Muscle of back (tissue), 11 donors: ENCODE data around the gene RGS12. TPM values are rescaled to one million over a fixed set of nuclear protein-coding genes. Genes with fewer than 3 reads are reported as not detected.

Source experiments
- DNase-seq, 3 donors: peaks; one replicate each; pipeline versions ENCODE4 v3.0.0 to v3.0.0-alpha.2; 2013
- polyA plus RNA-seq, 10 donors: library from polyadenylated mRNA; unstranded; fragments of 120-200 nt; gene quantifications; one replicate each; pipeline ENCODE4 v1.2.1, GENCODE V29; 2013; ENCODE audit not compliant: insufficient read length in 10 of 10

RGS12 gene
- polyA plus RNA-seq, 10 donors = 21.6 to 42.9 (median 31.3) TPM

DNA sequence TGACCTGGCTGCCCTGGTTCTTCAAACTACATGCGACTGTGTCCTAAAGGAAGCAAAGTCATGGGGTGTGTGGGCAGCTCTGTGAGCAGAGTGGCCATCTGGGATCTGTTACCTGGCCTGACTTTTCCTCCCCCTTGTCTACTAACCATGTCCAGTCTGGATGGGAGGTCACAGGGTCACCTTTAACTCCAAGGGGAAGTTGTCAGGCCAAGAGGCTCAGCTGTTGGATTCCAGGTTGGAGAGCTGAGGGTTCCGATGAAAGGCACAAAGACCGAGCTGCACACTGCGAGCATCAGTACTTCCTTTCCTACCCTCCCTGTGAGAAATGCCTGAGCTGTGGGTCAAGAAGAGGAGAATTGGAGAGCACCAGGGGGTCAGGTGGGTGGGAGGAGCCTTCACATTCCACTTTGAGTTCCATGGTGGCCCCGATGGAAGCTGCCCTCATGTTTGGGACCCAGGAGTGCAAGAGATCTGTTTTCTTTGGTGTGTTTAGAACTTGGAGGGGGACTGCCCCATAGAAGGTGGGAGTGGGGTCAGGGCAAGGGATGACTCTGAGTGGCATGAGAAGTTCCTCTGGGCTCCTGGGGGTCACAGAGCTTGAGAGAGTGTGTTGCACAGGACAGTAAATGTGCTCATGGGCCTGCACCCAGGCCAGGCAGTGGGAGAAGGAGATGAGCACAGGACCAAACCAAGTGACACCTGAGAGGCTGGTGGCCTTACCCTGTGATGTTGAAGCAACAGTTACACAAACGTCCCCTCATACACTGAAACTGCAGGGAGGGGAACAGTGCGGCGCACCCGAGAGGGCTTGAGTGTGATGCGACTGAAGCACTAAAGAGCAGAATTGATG, 36.2 kb downstream of the RGS12 start:
- no peak for DNase-seq

DNA sequence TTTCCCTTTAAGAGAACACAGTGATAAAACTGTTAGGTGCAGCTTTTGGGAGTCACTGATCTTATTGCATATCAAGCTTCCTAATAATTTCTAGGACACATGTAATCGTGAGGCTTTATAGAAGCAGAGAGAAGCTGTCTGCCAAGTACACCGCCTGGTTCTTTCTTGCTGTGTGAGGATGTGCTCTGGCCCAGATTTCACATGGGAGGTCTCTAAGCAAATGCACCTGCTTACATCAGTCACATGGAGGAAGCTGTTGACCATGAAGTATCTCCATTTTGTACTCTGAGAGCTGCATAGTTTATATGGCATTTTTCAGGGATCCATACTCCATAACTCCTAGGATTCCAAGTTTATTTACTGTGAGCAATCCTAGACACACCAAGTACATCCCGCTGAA, 37.1 kb downstream of the RGS12 start:
- peak in 1 of 3 donors; percentile 28 for DNase-seq

DNA sequence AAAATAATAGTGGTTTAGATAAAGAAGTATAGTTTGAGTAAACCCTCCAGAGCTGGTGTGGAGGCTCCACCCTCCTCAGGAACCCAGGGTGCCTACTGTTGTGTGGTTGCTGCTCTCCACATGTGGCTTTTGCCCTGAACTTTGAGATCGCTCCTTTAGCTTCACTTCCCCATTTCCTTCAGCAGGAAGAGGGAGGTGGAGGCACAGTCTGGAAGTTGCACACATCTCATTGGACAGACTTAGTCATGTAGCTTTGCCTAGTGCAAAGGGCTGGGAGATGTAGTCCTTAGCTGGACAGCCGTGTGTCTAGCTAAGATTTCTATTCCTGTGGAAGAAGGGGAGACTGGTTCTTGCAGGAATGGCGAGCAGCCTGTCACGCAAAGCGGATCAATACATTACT, 37.9 kb downstream of the RGS12 start:
- DNase-seq = no peak

DNA sequence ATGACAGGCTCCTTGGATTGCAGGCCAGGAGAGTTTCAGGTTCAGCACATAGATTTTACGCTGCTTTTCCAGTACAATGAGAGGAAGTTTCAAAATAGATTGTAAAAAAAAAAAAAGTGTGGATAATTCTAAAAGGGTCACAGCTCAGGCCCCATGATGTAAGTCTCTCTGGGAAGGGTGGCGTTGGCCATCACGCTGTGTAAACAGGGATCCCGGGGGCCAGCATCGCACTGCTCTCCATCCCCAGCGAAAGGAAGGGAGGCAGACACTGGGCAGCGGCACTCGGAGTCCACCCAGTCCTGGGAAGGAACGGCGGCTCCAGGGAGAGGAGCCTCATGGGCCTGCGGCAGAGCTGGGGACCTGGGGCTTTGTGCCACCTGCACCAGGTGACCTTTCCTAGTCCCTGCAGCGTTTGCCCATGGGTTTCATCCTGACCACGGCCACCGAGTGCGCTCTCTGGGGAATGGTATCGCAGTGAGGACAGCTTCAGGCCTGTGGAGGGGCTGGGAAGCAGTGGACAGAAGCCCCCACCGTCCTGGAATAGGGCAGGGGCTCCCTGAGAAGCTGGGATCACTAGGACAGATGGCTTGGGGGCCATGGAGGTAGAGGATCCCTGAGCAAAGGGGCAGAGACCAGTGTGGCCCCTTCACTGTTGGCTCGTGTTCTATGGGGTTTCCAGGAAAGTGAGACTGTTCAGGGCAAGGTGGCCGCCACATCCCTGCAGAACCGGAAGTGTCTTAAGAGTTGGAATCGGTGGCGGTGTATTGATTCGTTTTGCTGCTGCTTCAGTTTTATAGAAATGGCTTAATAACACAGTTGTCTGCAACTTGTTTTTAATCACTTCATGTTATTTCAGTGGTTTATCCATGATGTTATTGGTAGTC, 38.9 kb downstream of the RGS12 start:
- DNase-seq = no peak

DNA sequence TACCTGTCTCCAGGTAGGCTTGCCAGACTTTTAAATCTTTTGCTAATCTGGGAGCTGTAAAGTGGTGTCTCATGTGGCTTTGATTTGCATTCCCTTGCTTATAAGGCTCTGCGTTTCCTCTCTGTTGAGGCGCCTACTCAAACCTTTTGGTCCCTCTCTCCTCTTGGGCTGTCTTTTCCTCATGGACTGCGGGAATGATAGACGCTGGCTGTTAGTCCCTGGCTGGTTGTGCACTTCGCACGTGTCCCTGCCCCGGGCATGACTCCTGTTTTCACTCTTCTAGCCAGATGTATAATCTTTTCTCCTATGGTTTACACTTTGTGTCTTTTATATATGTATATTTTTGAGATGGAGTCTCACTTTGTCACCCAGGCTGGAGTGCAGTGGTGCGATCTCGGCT, 39.7 kb downstream of the RGS12 start:
- DNase-seq = no peak

DNA sequence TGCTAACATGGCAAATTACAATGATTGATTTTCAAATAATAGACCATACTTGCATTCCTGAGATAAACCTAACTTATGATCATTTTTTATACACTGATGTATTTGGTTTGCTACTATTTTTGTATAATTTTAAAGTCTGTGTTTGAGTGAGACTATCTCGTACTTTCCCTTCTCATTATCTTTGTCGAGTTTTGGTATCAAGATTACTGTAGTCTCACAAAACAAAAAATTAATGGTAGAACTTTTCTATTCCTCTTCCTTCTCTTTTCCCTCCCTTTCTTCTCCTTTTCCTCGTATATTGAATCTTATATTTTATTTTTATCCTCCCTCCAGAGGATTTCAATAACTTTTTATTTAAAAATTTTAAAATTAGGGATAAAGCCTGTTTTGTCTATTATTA, 41.5 kb downstream of the RGS12 start:
- DNase-seq = no peak

DNA sequence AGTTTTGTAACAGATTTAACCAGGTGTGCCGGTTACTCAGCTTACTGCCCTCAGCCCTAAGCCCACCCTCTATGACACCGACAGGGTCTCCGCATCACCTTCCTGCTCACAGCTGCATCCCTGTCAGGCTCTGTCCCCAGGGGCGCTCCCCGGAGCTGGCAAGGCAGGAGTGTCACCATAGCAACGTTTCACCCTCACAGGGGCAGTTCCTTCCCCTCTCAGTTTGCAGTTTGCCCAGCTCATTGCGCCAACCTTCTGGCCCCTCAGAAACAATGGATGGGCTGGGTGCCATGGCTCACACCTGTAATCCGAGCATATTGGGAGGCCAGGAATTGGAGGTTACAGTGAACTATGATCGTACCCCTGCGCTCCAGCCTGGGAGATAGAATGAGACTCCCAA, 42.6 kb downstream of the RGS12 start:
- DNase-seq = no peak

DNA sequence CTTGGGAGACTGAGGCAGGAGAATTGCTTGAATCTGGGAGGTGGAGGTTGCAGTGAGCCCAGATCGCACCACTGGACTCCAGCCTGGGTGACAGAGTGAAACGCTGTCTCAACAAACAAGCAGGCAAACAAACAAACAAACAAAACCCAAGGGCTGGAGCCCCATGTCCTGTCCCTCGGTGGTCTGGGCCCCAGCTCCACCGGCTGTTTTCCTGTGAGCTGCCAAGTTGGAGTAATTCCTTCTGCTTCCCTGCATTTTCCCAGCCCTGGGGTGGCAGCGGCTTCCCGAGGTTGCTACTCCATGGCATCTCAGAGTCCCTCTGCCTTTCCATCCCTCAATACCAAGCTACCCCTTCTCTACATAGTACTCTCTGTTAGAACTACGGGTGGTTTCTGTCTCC, 43.2 kb downstream of the RGS12 start:
- DNase-seq = no peak

DNA sequence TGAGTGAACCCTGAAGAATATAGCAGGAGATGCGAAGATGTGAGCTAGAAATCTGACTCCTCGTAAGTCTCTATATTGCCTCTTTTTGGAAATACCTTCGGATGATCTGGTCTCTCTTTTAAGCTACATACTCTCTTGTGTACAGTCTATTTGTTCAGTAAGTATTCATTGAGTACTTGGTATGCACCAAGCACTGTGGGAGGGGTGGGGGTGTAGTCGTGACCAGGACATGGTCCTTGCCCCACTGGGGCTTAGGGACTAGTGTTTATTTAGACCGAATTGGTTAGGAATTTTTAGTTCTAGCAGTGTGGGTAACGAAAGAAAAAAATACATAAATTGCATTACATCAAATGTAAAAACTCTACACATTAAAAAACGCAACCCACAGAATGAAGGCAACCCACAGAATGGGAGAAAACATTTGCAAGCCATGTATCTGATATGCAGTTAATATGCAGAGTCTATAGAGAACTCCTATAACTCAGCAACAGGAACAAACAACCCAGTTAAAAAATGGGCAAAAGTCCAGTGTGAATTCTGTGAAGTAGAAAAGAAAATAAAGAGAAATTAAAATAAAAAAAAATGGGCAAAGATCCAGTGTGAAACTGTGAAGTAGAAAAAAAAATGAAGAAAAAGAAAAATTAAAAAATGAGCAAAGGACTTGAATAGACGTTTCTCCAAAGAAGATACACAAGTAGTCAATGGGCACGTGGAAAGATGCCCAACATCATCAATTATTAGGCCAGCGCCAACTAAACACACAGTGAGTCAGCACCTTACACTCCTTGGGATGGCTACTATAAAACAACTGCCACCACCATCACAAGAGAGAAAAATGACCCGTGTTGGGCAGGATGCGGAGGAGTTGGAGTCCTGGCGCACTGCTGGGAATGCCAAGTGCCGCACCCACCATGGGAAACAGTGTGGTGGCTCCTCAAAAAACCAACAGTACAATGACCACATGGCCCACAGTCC, 43.8 kb downstream of the RGS12 start:
- DNase-seq = no peak

DNA sequence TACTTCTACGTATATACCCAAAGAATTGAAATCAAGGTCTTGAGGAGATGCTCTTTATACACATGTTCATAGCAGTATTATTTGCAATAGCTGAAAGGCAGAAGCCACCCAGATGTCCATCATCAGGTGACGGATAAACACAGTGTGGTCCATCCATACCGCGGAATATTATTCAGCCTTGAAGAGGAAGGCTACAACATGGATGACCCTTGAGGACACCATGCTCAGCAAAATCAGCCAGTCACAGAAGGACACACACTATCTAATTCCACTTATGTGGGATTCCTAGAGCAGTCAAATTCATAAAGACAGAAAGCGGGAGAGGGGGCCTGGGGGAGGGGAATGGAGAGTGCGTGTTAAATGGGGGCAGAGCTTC, 44.5 kb downstream of the RGS12 start:
- no peak for DNase-seq

DNA sequence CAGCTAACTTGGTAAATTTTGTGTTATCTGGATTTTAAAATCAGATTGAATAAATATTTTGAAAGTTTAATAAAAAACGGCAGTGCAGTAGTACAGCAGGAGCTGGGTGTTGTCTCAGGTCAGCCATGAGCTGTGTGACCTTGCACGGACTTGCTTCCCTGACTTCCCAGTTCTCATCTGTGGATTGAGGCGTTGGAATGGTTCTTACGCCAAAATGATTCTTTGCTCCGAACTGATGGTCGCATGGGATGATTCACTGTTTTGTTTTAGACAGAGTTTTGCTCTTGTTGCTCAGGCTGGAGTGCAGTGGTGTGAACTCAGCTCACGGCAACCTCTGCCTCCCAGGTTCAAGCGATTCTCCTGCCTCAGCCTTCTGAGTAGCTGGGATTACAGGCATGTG, 45.0 kb downstream of the RGS12 start:
- DNase-seq = no peak

DNA sequence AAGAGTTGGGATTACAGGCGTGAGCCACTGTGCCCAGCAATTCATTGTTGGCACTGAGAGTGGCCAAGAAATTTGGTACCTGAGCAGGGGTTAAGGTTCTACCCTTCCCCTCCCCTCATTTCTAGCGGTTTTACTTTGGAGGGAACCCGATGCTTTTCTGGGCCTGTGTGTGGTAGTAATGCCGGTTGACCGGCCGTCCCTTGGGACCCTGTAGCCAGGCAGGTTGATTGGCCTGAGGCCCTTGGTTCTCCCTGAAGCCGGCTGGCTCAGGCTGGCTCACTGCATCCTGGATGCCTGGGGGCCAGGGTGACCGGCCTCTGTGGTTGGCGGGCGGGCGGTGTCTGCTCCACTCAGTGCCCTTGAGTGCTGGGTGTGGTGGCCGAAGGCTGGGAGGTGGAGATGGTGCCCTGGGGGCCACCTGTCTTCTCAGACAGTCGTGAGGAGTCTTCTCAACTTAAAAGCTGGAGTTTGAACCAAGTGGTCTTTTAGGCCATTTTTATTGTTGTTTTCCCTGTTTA, 45.6 kb downstream of the RGS12 start:
- no peak for DNase-seq

DNA sequence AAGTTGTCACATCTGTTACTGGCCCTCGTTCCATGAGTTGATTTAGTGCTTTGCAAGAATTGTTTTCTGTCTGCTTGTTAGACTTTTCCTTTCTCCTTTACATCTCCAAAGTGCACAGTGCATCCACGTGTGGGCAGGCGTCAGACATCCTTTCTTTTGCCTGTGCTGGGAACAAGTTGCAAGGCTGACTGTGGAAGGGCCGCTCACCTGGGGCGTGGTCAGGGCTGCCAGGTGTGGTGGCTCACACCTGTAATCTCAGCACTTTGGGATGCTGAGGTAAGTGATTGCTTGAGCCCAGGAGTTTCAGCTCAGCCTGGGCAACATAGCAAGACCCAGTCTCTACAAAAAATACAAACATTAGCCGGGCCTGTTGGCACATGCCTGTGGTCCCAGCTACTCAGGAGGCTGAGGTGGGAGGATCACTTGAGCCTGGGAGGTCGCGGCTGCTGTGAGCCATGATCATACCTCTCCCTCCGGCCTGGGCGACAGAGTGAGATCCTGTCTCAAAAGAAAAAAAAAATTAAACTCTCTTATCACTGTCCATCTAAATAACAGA, 46.2 kb downstream of the RGS12 start:
- no peak for DNase-seq

DNA sequence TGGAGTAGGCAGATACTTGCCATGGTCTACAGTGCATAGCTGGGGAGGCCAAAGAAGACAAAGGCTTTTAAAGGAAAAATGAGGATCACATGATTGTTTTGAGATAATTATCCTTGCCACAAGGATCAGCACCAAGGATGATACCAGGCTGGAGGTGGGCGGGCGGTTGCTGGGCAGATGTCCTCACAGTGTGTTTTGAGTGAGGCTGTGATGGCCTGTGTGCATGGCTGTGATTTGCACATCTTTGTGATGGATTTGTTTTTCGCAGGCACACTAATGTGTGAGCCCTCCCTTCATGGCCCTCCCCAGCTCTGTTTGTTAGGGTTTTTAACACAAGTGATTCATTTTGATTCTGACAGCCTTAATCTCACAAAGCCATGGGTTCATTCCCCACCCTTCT, 46.8 kb downstream of the RGS12 start:
- no peak for DNase-seq

DNA sequence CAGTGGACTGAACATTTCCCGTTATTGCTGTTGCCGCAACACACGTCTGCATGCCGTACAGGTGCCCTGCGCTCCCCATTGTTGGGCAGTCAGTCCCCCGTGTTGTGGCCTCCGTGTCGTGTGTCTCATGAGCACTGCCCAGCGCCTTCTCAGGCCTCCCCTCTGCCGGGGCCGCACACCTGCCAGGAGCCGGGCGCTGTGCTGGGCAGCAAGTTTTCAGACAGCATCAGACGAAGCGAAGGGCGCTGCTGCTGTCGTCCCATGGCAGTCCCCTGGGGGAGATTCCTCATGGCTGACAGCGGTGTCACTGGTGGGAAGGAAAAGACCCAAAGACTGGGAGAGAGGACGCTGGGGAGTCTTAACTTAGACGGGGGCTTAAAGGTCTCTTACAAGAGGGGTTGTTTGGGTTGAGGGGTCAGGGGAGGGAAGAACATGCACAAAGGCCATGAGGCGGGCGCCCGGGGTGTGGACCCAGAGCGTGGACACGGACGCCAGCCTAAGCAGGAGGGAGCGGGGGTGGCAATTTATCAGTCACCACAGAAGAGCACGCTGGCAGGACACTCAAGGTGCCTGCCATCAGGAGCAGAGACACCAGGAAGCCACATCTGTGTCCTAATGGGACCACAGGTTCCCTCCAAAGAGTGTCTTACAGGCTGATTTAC, 47.3 kb downstream of the RGS12 start:
- DNase-seq = no peak

DNA sequence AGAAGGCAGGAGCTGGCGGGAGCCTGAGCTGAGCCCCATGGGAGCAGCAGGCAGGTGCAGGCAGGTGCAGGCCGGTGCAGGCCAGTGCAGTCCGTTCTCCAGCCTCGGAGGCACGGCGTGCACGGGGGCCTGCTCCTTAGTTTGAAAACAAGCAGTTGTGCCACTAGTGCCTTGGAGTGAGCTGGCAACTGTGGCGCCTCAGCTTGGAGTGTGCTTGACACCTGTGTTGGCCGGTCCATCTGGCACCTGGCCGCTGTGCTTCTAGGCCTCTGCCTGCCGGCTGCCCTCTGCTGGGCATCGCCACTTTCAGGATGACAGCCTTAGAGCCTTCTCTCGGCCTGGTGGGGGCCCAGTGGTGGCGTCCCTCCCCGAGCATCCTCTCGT, 47.9 kb downstream of the RGS12 start:
- no peak for DNase-seq

DNA sequence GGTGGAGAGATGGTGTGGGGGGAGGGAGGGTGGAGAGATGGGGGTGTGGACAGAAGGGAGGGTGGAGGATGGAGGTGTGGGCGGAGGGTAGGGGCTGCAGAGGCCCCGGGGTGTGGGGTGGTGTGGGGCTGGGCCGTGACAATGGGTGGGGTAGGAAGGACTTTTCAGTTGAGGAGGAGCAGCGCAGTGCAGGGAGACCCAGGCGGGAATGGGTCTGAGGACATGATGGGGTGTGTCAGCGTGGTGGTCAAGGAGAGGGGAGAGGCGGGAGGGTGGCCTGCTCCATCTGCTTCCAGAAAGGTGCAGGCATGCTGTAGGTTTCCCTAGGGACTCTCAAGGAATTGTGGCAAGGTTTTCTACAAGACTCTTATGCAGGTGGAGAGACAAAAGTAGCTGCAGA, 48.9 kb downstream of the RGS12 start:
- DNase-seq = no peak

DNA sequence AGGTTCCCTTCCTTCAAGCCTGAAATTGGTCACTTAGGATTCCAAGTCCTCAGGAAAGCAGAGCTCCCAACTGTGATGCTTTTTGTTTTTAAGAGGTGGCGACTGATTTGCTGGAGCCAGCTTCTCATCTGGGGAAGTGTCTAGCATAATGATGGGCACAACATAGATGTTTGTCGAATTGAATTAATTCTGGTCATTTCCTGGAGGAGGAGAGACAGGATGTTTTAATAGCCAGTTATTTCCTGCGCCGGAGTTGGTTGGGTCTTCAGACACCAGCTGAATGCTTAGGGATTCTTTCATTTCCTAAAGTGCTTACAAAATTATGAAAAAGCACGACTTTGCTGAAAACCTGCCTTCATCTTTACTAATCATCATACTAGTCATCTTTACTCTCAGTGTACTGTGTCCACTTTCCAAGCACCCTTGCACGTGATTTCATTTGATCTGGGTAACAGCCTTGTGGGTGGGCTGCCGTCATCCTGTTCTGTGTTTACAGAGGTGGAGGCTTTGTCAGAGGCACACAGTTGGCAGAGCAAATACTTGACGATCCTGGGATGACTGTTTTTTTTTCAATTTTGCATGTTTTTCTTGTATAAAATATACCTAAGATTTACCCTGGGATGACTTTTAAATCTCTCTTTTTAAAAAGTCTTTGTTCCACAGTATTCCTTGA, 49.5 kb downstream of the RGS12 start:
- peak in 1 of 3 donors; percentile 32 for DNase-seq
